Activated CD4-positive, alpha-beta T cell treated with anti-CD3 and anti-CD28 coated beads for 48 hours (primary cell): ENCODE data around the gene PTPRN2.

Source experiments
- DNase-seq: peaks from one replicate; pipeline ENCODE4 v3.0.0-alpha.2; 2020

Gene PTPRN2

DNA sequence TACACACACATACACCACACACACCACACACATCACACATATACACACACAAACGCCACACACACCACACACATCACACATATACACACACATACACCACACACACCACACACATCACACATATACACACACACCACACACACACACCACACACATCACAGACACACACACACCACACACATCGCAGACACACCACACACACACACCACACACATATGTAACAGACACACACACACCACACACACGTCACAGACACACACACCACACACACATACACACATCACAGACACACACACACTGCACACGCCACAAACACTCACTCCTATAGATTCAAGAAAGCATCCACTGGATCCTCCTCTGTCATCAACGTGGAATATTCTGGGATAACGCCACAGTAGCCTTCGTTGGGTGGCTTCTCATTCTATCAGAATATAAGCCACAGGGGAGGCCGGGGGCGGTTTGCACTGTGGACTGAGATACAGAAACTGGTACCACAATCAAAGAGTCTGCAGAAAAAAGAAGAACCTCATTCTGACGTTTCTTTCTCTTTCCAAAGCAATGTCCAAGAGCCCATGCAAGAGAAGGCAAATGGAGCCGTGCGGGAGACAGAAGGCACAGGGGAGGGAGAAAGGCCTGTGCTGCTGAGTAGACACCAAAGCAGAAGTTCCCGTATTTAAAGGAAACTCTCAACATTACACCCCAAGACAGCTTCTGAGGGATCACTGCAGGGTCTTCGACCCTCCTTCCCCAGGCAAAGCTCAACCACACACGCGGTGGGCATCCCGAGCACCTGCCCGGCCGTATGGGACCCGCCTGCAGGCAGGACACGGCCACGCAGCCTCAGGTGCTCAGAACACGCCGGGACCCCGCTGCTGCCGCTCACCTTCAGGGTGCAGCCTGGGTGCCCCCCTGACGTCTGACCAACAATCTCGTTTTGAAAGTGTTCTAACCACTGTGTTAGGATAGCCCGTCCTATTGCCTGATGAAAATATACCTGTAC is 929.6 kb downstream of the PTPRN2 start:
- DNase-seq: no peak

DNA sequence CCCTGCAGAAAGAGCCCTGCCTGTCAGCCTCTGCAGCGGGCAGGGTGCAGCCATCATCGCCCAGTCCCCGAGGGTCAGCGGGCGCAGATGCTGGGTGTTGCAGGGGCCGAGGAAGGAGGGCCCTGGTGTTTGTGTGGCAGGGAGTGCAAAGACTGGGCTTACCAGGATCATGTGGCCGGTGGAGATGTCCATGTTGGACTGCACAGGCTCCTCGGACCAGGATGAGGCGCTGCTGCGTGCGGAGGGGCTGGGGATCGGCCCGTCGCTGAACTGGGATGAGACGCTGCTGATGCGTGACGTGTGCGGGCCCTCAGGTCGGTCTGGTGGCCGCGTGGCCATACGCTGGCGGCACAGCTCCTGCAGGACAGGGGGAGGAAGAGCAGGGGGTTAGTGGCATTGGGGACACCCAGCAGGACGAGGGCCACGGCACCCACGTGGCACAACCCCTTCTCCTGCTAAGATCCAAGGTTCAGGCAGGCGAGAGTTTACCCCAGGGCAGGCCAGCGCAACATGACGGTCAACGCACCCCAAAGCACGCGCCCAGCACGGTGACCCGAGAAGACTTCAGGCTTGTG is 931.3 kb downstream of the PTPRN2 start:
- no peak for DNase-seq

DNA sequence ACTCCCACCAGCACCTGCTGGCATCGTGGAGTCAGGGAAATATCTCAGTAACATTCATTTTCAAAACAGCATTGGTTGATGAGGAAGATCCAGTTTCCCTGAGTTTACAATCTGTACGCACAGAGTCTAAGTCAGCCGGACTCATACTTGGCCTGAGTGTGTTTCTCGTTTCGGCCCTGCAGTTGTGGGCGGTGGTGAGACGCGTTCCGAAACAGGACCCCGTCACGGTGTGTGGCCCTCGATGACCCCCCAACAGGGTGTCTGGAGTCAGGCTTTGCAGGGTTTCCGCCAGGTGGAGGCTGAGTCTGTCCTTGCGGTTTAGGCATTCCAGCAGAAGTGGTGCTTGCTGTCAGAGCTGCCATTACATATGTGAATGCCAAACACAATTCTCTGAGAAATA is 933.3 kb downstream of the PTPRN2 start:
- no peak for DNase-seq

DNA sequence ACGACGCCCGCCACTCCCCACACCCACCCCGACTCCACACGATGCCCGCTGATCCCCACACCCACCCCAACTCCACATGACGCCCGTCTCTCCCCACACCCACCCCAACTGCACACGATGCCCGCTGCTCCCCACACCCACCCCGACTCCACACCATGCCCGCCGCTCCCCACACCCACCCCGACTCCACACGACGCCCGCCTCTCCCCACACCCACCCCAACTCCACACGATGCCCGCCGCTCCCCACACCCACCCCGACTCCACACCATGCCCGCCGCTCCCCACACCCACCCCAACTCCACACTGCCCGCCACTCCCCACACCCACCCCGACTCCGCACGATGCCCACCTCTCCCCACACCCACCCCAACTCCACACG is 933.8 kb downstream of the PTPRN2 start:
- no peak for DNase-seq

DNA sequence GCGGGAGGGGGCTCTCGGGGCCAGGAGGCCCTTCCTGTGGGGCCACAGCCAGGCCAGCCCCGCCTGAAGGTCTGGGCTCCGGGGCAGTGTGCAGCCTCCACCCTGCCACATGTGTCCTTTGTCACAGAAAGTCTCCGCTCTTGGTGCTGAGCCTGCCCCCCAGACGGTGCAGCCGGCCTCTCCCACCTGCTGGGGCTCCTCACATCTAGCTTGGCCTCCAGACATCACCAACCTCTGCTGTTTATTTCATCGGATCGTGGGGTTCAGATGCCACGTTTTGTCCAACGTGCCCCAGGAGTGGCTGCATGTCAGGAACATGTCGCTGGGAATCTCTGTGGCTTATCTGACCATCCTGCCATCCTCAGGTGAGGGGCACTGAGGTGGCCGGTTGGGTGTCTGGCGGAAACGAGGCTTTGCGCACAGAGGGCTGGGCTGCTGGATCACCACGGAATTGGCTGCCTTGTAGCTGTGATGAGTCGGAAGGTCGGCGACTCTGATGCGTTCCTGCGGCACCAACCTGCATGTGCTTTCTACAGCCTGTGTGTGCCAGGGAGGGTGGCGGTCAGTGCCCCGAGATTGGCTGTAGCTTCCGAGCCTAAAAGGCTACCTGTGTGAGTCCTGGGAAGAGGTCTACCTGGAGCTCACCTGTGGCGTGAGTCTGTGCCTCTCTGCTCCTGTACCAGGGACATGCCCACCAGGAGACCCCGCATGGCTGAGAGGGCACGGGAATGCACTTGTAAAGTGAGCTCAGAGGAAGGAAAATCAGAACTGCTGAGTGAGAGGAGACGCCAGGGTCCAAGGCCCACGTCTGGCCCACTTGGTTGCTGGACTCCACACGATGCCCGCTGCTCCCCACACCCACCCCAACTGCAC is 934.4 kb downstream of the PTPRN2 start:
- no peak for DNase-seq

DNA sequence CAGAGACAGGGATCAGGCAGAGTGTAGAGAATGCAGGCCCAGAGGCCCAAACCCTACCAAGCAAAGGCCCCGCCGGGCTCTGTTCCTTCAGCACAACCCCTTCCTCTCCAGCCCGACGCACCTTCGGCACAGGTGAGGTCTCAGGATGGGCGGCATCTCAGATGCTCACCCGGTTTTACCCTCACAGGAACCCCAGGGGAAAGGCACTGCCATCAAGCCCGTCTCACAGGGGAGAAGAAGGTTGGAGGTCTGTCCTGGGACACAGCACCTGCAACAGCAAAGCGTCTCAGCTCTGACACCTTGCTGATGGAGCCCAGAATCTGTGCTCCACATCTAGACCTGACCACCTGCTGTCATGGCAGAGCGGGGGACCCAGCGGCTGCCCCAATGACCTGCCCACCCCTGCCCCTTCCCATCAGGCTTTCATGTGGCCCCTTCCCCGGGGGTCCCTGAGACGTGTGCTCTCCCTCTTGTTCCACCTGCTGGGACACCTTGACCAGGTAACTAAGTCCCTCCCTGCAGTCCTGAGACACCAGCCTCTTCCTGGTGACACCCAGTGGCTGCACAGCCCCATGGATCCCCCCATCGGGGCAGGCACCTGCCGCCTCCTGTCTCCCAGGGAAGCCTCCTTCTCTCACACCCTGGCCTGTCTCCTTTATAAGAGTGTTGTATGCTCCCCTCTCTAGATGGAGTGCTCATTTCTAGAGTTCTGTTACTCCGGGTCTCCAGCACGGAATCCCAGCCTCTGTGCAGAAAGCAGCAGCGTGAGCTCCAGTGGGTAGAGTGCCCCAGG is 935.3 kb downstream of the PTPRN2 start:
- no peak for DNase-seq

DNA sequence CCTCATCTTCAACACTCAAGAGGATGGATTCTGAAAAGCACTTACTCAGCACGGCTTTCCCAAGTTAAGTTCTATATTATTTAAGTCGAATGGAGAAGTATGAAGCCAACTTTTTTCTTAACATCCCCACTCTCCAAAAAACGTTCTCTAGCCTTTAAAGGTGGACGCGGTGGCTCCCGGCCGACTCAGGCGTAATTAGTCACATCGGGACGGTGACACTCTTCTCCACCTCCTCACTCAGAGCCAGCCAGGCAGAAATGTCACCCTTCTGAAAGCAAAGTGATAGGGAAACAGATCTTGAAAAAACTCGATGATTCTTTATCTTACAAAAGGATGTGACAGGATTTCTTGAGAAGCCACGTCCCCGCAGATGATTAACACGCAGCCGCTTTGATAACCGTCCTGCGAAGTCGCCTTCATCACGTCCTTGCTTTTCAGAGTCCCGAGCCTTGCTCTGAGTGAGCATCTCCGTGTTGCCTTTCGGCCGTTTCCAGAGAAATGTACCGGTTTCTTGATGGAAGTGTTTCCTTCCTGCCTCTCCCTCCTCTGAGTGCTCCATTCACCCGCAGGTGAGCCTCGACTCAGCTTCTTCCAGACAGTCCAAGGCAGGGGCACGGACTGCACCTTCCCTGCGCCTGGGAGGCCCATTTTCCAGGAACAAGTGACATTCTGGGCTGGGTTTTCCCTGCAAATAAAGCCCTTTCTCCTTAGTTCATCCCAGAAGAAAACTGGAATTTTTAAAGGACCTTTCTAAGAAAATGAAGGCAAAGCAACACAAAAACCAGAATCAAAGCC is 936.1 kb downstream of the PTPRN2 start:
- DNase-seq: no peak

DNA sequence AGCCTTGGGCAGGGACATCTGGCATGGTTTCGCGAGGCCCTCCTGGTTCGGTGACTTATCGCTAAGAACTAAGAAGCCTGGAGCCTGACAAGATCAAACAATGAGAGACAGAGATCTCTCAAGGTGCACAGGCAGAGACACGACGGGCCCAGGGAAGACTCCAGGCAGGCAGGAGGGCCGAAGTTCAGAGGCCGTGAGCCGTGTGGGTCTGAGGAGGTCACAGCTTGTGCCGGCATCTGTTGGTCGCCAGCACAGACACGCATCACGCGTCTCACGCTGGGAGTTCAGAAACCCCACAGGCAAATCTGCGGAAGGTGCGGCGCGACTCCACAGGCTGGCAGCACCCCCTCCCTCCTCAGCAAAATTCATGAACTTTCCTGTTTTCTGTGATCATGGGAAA is 936.8 kb downstream of the PTPRN2 start:
- no peak for DNase-seq

DNA sequence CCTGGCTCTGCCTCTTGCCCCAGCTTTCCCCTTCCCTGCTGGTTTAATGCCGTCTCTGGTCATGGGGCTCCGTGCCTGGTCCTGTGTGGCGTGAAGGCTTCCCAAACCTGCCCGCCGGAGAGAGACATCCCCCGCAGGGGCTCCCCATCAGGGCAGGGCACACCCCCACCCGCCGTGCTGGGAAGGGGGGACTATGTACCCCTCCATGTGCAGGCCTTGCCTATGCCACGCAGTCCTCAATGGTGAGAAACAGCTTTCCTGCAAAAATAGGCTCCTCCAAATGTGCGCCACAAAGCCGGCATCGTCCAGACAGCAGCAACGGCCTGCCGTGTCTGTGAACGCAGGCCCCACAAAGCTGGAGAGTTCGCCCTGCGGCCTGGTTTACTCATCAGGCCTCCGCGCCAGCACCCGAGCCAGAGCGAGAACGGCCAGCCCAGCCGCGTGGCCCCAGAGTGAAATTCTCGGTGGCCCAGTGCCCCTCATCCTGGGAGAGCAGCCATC is 937.4 kb downstream of the PTPRN2 start:
- DNase-seq: no peak

DNA sequence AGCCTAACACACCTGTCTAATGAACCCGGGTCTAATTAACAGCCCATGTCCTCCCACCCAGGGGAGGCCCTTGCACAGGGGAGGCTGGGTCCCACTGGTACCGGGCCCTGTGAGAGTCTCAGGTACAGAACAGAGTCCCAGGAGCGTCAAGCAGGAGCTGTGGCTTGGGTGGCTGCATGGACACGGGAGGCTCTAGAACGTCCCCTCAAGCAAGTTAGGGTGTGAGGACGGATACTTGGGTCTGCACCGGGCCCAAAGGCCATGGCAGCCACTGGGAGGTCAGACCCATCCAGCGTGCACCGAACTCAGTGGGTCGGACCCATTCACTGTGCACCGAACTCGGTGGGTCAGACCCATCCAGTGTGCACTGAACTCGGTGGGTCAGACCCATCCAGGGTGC is 941.1 kb downstream of the PTPRN2 start:
- no peak for DNase-seq

DNA sequence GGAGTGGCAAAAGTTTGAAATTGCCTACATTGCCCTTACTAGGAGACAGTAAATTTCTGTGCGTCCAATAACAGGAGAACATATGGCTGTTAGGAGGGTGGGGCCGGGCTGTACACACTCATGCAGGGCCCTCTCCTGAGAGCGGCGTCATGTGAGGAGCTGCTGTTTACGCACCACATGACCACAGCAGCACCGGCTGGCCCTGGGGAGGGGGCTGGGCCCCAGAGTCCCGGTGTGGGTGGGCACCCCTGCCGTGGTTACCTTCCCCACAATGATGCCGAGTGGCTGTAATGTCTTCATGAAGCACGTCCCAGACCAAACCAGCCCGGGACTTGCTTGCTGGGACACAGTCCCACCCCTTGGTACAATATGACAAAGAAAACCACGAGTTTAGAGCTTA is 942.1 kb downstream of the PTPRN2 start:
- no peak for DNase-seq

DNA sequence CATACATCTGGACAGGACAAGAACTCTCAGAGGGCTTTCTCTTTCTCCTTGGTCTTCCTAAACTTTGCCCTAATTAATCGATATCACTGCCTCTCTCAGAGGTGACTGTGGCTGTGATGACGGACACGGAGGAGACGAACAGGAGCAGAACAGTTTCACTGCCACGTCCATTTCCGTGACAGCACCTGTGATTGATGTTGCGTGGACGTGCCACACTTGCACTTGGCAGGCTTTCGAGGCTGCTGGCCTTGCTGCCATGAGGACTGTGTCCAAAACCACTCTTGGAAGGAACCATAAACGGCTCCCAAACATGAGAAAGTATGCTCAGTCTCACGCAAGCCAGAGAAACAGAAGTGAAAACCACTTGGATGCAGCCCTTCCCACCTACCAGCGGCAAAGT is 942.7 kb downstream of the PTPRN2 start:
- DNase-seq: no peak

DNA sequence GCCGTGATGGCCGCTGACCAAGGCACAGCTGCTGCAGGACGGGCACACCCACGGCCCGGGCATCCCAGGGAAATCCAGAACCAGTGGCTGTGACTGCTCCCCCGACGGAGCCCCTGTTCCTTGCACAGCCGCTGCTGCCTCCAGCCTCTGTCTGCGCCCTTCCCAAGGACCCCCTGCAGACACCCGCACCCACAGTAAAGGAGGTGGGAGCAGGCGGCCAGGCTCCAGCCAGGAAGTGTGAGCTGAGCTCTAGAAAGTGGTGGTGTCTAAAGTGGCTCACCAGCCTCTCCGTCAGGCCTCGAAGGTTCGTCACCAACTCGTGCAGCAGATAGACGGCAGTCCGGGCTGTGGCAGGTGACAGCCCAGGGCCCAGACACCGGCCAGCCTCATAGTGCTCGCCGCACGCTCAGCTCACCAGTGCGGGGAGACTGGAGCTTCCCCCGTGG is 944.1 kb downstream of the PTPRN2 start:
- no peak for DNase-seq

DNA sequence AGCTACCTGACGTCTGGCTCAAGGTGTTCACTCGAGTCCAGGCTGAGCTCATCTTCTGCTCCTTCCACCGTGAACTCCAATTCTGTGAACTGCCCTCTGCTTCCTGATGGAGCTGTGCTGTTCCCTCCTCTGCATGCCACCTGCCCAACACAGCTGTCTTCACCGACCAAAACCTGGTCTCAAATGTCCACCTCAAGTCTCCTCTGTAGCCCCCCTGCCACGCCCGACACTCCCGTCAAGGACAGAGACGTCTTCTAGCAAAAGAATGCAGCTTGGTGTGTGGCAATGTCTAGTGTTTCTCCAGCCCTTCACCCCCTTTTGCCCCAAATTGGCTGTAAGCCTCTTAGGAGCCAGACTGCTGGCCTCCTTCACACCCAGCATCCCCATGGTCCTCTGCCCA is 945.8 kb downstream of the PTPRN2 start:
- DNase-seq: no peak

DNA sequence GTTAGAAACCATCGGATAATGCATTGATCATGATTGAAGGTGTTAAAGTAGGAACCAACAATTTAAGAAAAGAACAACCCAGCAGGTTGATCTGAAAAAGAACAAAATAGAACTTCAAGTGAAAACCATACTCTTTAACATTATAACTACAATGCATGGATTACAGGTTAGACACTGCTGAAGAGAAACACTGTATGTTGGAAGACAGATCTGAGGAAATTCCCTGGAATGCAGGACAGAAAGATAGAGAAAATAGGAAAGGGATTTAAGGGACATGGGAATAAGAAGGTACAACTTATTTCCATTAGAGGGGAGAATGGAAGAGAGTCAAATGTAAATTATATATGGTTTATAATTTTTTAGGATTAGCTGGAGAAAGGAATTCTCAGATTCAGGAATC is 947.5 kb downstream of the PTPRN2 start:
- no peak for DNase-seq

DNA sequence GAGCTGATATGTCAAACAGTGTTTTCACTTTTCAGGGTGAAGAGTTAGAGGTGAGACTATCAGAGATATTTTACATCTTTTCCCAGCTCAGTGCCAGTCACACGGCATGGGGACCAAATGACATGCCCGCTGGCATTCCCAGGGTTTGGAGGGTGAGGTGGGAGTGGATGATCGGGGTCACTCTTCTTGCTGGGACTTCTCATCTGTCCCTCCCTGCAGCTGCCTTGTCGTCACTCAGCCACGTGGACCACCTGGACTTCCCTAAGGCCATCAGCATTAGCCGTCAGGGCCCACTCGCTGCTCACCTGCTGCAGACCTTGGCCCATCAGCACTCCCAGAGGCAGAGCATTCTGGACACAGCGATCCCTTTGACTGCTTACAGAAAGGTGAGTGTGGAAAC is 949.1 kb downstream of the PTPRN2 start:
- no peak for DNase-seq

DNA sequence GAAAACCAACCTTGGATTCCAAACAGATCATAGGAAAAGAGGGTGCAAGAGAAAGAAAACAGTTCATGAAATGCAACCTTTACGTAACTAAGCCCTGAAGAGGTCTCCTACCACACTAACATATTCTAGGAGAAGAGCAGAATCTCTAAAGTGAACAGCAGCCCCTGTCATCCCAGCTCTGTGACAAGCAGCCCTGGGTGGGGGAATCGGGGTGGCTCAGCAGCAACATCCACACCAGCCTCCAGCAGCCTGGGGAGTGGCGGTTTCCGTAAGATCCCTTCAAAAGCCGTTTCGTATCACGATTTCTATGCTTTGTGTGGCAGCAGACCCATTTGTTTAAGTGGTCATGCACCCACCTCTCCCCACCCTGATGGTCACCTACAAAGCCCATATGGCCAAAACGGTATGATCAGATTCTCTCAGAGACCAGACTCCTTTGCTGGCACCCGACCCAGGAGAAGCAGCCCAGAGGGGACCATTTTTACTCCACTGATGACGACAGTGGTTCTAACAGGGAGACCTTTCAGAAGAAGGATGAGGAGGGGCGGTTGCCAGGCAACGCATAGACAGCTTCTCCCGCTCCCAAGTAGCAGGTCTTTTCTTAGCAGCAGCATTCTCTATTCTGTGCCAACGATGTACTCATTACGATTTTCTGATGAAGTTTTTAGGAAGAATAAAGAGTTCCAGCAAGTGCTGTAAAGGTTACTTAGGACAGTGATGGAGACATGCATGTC is 950.2 kb downstream of the PTPRN2 start:
- no peak for DNase-seq

DNA sequence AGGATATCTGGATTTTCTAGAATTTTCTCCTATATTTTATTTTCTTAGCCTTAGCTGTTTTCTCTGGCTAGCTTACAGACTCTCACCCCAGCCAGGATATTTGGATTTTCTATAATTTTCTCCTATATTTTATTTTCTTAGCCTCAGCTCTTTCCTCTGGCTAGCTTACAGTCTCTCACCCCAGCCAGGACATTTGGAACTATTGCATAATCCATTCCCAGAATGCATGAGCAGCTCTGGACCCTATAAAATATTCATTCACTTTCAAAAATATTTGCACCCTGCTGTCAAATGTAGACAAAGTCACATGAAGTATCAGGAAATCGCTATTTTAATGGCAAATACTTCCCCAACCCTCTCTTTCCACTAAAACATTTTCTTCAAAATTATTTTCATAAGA is 952.0 kb downstream of the PTPRN2 start:
- no peak for DNase-seq

DNA sequence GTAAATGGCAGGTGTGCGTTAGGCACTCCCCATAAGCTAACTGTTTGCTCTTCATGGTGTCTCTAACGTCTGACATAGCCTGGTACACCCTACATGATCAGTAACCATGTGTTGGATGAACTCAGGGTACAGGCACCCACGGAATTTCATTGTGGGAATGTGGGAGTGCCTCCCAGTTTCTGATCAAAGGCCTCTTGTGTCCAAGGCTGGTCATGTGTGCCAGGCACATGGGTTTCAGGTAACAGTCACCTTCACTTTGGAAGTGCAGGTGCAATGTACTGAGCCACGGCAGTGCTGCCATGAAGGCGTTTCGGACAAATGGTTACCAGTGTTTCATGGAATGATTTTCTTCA is 952.5 kb downstream of the PTPRN2 start:
- DNase-seq: no peak

DNA sequence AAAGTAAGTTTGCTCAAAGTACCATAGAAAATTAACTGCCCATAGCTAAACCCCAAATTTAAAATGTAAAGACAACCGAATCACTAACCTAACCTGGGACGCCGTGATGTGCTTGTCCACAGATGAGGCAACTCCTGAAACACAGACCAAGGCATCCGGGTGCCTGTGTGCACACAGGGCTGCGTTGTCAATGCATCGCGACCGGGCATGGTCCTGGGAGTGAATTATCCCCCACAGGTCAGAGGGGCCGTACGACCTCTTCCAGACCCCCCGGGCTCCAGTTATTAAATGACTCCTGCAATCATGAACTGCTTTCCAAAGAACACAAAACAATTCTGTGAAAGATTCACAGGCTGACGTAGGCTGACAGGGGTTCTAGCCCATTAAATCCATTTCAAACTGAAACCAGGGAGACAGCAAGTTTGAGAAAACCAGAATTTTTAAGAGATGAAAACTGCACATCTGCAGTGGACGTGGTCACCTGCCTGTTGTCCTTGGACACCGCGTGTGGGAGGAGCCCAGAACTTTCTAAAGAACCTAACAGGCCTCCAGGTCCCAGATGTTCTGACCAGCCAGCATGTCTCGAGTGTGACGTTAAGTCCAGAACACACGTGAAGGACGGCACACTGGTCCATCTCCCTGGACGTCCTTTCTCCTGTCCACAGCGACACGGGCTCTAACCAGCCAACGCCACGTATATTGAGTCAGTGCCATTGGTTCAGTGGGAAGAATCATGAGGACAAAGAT is 953.0 kb downstream of the PTPRN2 start:
- DNase-seq: no peak
